NAMALWA (cell line): ENCODE measurements around the gene ABI1.
A peak's percentile ranks its signal among the peaks of the same experiment; 100 is the strongest.

Experiments
- DNase-seq: peaks from one replicate; pipeline ENCODE4 v3.0.0-alpha.2; 2015; ENCODE audit warnings: low spot score

ABI1 gene

GRCh38 chr10:26770069-26770468 is 90.7 kb downstream of the ABI1 start:
- no peak for DNase-seq

GRCh38 chr10:26765549-26765948 is 95.2 kb downstream of the ABI1 start:
- no peak for DNase-seq

GRCh38 chr10:26759008-26759407 is 101.8 kb downstream of the ABI1 start:
- no peak for DNase-seq

DNA sequence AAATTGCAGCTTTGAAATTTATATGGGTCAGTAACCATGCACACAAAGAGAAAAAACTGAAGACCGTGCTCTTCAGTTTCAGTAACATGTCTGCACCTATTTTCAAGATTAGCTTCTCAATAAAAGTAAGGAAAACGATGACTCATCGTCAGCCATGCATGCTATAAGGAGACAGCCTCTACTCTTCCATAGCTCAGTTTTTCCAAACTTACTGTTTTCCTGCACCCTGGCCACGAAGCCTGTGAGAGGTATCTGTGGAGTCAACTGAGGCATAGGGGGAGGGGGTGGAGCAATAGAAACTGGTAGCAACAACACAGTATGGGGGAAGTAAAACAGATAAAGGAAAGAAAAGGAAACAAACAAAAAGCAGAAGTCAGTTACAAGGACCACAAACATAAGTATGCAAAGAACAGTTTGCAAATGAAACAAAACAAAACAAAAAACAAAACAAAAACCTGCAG is 105.3 kb downstream of the ABI1 start:
- DNase-seq: peak; percentile 60

DNA sequence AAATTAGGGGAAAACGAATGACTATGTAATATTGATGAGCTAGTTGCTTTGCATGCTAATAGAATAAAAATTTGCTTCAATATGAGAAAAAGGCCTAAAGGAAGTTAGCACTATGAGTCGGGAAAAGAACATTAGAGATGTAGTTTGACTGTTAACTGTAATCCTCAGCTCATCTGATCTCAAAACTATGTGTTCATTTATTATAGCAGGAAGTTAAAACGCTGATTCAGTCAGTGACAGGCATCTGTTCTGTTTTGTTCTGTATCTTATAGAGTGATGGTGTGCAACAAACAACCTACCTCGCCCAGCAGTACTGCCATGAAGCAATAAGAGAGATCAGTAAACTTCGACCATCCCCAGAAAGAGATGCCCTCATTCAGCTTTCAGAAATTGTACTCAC is 114.7 kb downstream of the ABI1 start:
- no peak for DNase-seq

DNA sequence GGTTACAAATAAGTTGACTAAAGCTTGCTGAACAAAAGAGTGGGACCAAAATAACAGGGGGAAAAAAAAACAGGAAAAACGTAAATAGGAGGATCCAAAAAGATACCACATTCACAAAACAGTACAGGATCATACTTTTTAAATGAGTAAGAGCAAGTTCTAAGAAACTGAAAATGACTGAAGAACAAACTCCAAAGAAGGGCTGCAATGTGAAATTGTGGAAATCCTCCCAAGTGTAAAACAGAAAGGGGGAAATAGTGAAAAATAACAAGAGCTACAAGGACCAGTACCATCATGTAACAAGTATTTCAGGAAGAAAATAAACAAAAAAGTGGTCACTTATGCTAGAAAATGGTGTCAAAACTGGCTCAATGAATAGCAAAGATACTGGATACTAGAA is 116.9 kb downstream of the ABI1 start:
- no peak for DNase-seq

- DNase-seq: no peak
Observed at GRCh38 chr10:26743091-26743490, 117.7 kb downstream of the ABI1 start.

DNA sequence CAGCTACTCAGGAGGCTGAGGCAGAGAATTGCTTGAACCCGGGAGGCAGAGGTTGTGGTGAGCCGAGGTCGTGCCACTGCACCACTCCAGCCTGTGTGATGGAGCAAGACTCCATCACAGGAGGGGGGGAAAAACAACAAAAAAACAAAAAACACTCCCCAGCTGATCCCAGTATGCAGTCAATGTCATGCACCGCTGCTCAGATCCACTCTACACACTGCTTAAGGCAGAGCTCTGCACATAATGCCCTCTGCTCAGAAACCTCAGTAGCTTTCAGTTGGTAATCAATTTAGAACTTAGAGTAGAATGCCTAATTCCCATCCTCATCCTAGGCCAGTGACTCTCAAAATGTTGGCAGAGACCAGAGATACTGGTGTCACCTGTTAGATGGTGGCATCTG is 119.4 kb downstream of the ABI1 start:
- peak; percentile 43 for DNase-seq

- peak; percentile 88 for DNase-seq
Observed at GRCh38 chr10:26739071-26739631, 121.6 kb downstream of the ABI1 start.

- DNase-seq: peak; percentile 56
Observed at GRCh38 chr10:26738301-26738911, 122.4 kb downstream of the ABI1 start.

GRCh38 chr10:26737730-26738129 is 123.0 kb downstream of the ABI1 start:
- DNase-seq: peak; percentile 82

GRCh38 chr10:26735435-26735834 is 125.3 kb downstream of the ABI1 start:
- DNase-seq: no peak

DNA sequence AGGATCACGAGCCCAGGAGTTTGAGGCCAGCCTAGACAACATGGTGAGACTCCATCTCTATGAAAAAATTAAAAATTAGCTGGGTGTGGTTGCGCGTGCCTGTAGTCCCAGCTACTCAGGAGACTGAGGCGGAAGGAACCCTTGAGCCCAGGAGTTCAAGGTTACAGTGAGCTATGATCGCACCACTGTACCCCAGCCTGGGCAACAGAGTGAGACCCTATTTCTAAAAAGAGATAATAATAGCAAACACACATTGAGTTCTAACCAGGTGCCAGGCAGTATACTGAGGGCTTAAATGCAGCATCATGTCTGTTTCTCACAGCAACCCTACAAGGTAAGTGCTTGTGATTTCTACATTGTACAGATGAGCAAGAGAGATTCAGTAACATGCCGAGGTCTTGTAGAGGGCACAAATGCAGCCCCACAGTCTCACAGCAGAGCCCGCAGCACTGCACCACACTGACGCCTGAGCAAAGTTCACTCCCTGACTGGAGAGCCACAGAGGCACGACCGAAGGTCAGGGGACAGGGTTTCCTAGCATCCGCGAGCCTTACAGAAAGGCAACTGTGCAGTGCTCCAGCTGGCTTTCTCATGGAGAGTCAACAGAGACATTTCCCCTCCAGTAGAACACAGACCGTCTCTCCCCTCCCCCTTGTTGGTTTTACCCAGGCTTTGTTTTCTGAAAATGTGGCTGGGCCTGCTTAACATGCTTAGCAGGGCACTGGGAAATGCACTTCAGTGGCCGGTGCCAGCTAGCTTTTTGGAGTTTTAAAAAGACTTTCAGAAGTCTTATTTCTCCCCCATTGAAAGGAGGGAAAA is 126.8 kb downstream of the ABI1 start:
- DNase-seq: no peak

GRCh38 chr10:26730552-26730951 is 130.2 kb downstream of the ABI1 start:
- DNase-seq: no peak

- DNase-seq: no peak
Observed at GRCh38 chr10:26729395-26729794, 131.4 kb downstream of the ABI1 start.

DNA sequence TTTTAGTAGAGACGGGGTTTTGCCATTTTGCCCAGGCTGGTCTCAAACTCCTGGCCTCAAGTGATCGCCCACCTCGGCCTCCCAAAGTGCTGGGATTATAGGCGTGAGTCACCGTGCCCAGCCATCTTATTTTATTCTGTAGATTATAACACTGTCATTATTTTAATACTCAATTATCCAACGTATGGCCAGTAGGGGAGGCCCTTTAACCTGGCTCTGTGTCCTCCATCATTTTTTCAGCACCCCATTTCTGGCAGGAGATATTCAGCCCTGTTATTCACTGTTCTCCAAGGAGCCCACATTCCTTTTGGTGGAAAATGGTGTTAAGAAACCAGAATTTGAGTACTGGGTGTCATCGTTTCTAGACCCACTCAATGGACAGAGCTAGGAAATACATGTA is 131.8 kb downstream of the ABI1 start:
- DNase-seq: no peak

GRCh38 chr10:26727005-26727404 is 133.8 kb downstream of the ABI1 start:
- no peak for DNase-seq

GRCh38 chr10:26725837-26726727 is 134.7 kb downstream of the ABI1 start:
- peak; percentile 74 for DNase-seq

DNA sequence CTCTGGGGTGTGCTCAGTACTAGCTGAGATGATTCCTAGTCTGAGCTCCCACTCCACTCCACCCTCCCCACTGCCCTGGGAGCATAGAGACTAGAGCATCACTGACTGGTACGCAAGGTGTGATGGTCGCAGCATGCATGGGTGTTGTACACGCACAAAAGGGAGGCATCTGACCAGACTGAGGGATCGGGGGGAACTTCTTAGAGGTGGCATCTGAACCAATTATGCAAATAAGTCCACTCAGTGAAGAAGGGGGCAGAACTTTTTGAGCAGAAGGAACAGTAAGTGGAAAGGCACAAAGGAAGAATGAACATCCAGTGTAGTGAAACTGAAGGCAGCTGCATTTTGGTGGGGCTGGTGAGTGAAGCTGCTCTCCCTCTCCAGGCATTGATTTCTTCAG is 137.7 kb downstream of the ABI1 start:
- no peak for DNase-seq

DNA sequence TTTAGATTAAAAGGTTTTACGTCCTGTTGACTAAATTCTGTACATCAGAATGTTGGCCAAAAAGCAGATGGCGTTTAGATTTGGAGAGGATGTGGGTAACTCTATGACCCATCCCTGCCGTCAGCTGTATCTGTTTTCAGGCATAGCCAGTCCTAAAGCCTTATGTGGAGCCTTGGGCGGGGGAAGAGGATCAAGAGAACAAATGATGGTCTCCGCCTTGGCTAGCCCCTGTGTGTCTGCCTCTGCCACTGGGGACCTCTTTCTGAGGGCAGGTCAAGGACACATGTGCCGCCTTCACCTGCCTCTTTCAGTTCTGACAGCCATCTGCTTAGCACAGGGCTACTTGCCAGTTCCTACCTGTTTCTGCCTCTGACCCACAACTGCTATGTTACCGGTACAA is 139.2 kb downstream of the ABI1 start:
- no peak for DNase-seq

DNA sequence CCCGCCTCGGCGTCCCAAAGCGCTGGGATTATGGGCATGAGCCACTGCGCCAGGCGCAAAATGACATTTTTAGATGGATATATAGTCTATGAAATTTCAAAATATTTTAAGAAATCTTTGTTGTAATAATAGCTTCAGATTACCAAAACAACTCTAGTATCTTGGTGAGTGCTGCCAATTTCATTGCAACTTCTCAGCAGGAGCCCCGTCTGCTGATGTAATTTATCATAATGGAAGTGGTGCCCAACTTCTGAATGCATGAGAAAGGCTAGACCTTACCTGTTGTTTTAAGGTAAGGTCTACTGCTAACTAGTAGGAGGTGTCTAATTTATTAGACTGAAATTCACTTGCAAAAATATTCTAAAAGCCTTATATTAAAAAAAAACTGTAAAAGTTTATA is 143.3 kb downstream of the ABI1 start:
- no peak for DNase-seq

DNA sequence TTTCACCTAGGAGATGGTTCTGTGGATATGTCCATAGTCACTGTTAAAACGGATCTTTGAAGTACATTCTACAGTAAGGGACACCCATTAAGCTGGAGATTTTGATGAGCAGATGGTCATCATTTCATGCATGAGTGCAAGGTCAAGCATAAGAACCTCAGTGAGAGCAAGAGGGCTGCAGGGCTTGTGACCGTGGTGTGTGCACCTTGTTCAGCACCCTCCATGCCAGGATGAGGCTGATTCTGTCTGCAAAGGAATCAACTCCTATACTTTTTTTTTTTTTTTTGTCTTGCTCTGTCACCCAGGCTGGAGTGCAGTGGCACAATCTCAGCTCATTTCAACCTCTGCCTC is 145.6 kb downstream of the ABI1 start:
- no peak for DNase-seq
